D721Med (cell line): ENCODE data around the gene COL7A1.

Source experiments
- DNase-seq: peaks from one replicate; pipeline ENCODE4 v3.0.0; 2011; ENCODE audit warnings: low spot score; ENCODE audit not compliant: insufficient read length
- FAIRE-seq: peaks from 2 replicates; lab custom pipeline; 2011; peaks lifted over from hg19 to GRCh38; lab: Jason Lieb, UNC
- CTCF ChIP-seq: IDR thresholded peaks from 2 replicates; pipeline ENCODE4 v1.5.1; 2012; ENCODE audit warnings: mild to moderate bottlenecking, control low read depth; ENCODE audit not compliant: insufficient read depth; ENCODE audit errors: missing control alignments

The COL7A1 gene

GRCh38 chr3:48516571-48516970, 78.6 kb downstream of the COL7A1 start:
- FAIRE-seq: no peak
- DNase-seq: no peak
- no peak for TF ChIP-seq CTCF

GRCh38 chr3:48514431-48515227, 80.5 kb downstream of the COL7A1 start:
- no peak for DNase-seq
- no peak for FAIRE-seq
- TF ChIP-seq CTCF: no peak
